OCI-LY7 (cell line): ENCODE measurements around the gene WDFY2. TPM values are rescaled to one million over a fixed set of nuclear protein-coding genes. Genes with fewer than 3 reads are reported as not detected.

ENCODE experiments used
- BruUV-seq: library from RNA; stranded (reverse); fragments of 400-500 nt; replicated peaks from 2 replicates; lab custom pipeline; 2021; lab: Mats Ljungman, UMichigan
- CTCF ChIA-PET: fragments of 300-600 bp; sonication (Branson Sonifier 250); formaldehyde crosslinking; loops from one replicate; lab custom pipeline; 2022; ENCODE audit warnings: antibody characterized with exemption; ENCODE audit not compliant: unreplicated experiment; lab: Charles Lee
- POLR2A ChIA-PET: fragments of 300-600 bp; sonication (Branson Sonifier 250); formaldehyde crosslinking; loops from one replicate; lab custom pipeline; 2022; ENCODE audit warnings: antibody characterized with exemption; lab: Charles Lee
- DNase-seq: peaks from one replicate; pipeline ENCODE4 v3.0.0-alpha.2; 2015; ENCODE audit warnings: low spot score
- H2AFZ ChIP-seq: fragments of 200-600 bp; sonication (generic), shearing (Covaris generic); 2 replicates; pipeline ENCODE4 v1.6.1; 2014; ENCODE audit warnings: mild to moderate bottlenecking, antibody characterized with exemption, low read length, moderate library complexity
- H3K27ac ChIP-seq: fragments of 200-600 bp; sonication (generic); 2 replicates; pipeline ENCODE4 v1.5.1; 2014; ENCODE audit warnings: mixed run types, low read depth, mild to moderate bottlenecking, moderate library complexity, low read length, inconsistent platforms; ENCODE audit not compliant: poor library complexity, severe bottlenecking
- H3K36me3 ChIP-seq: fragments of 200-600 bp; sonication (generic); 2 replicates; pipeline ENCODE4 v1.6.1; 2014; ENCODE audit warnings: mild to moderate bottlenecking, antibody characterized with exemption, low read length, moderate library complexity, mixed read lengths; ENCODE audit not compliant: insufficient read depth
- H3K4me1 ChIP-seq: fragments of 200-600 bp; sonication (generic); 2 replicates; pipeline ENCODE4 v1.5.1; 2014; ENCODE audit warnings: mild to moderate bottlenecking, low read length; ENCODE audit not compliant: insufficient read depth, poor library complexity, severe bottlenecking
- H3K4me2 ChIP-seq: fragments of 200-600 bp; sonication (generic); 2 replicates; pipeline ENCODE4 v1.6.1; 2014; ENCODE audit warnings: mild to moderate bottlenecking, low read length
- H3K4me3 ChIP-seq: fragments of 200-600 bp; sonication (generic); 2 replicates; pipeline ENCODE4 v1.5.1; 2014; ENCODE audit warnings: mild to moderate bottlenecking, low read depth, low read length; ENCODE audit not compliant: poor library complexity, severe bottlenecking
- H3K79me2 ChIP-seq: fragments of 200-600 bp; sonication (generic); 2 replicates; pipeline ENCODE4 v1.6.1; 2016; ENCODE audit warnings: low read depth, mild to moderate bottlenecking, low read length, moderate library complexity, mixed read lengths; ENCODE audit not compliant: insufficient read depth
- H3K9me2 ChIP-seq: fragments of 200-600 bp; sonication (generic); 2 replicates; pipeline ENCODE4 v1.6.1; 2016; ENCODE audit warnings: mild to moderate bottlenecking, low read length, mixed read lengths; ENCODE audit not compliant: insufficient read depth
- H3K9me3 ChIP-seq: fragments of 200-600 bp; sonication (generic); 2 replicates; pipeline ENCODE4 v1.6.1; 2014; ENCODE audit warnings: mild to moderate bottlenecking, mixed run types, low read length, mixed read lengths
- H4K20me1 ChIP-seq: fragments of 200-600 bp; sonication (generic); 2 replicates; pipeline ENCODE4 v1.6.1; 2014; ENCODE audit warnings: mild to moderate bottlenecking, antibody characterized with exemption, low read length, moderate library complexity, mixed read lengths; ENCODE audit not compliant: insufficient read depth
- EZH2phosphoT487 ChIP-seq: fragments of 200-600 bp; sonication (generic); IDR thresholded peaks from 2 replicates; pipeline ENCODE4 v1.6.1; 2018; ENCODE audit warnings: low read depth, borderline replicate concordance, mild to moderate bottlenecking, mixed run types, antibody characterized with exemption, low read length, moderate library complexity, mixed read lengths
- intact Hi-C: fragments of 100-400 bp; cut with micrococcal nuclease; formaldehyde crosslinking; loops from one replicate; pipeline ENCODE4 v1.10.0; 2022; ENCODE audit not compliant: unreplicated experiment
- total RNA-seq, 2 experiments: library from RNA; depleted of rRNA in 1 of 2; stranded (reverse); fragments of >200 nt in 1 of 2; shearing (Covaris generic) in 1 of 2; gene quantifications; 2 replicates each; pipeline ENCODE4 v1.2.3, GENCODE V29; 2014 to 2022
- TF ChIP-seq, protein P1 (sequence below): fragments of 200-600 bp; sonication (generic); conservative IDR thresholded peaks from 2 replicates; pipeline ENCODE4 v1.5.1; 2014; ENCODE audit warnings: mild to moderate bottlenecking, antibody characterized with exemption, low read length, moderate library complexity, mixed read lengths

The WDFY2 gene
- total RNA-seq, 2 experiments from 2014 or later = 6.4 to 18.1 TPM

DNA sequence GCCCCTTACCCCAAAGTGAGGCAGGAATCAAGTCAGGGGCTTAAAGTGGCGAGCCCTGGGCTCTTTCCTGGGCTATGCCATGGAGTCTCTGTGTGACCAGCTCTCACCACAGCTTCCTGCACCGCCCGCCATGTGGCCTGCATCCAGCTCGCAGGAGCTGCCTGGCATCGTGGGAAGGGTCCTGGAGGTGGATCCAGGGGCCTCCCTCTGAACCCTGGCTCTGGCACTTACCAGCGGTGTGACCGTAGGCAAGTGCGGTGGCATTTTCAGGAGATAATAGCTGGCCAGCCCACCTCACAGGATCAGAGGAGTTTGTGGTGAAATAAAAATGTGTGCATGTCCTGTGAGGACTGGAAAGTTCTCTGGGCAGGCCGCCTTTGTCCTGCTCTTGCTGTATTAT is 193.7 kb downstream of the WDFY2 start:
- Histone ChIP-seq H3K9me2 (no peaks in the 10 kb centered on the region), H3K9me3 (no peaks in the 10 kb centered on the region), H3K4me2 (no peak overlapping the region), H3K4me1 (peaks cover 11% of the 10 kb centered on the region), H2AFZ (no peak overlapping the region), H3K79me2 (no peaks in the 10 kb centered on the region), H3K36me3 (no peaks in the 10 kb centered on the region), H4K20me1 (no peaks in the 10 kb centered on the region), H3K4me3 (no peak overlapping the region), H3K27ac (no peak overlapping the region)
- POLR2A ChIA-PET = no interaction called here
- TF ChIP-seq, protein P1, sequence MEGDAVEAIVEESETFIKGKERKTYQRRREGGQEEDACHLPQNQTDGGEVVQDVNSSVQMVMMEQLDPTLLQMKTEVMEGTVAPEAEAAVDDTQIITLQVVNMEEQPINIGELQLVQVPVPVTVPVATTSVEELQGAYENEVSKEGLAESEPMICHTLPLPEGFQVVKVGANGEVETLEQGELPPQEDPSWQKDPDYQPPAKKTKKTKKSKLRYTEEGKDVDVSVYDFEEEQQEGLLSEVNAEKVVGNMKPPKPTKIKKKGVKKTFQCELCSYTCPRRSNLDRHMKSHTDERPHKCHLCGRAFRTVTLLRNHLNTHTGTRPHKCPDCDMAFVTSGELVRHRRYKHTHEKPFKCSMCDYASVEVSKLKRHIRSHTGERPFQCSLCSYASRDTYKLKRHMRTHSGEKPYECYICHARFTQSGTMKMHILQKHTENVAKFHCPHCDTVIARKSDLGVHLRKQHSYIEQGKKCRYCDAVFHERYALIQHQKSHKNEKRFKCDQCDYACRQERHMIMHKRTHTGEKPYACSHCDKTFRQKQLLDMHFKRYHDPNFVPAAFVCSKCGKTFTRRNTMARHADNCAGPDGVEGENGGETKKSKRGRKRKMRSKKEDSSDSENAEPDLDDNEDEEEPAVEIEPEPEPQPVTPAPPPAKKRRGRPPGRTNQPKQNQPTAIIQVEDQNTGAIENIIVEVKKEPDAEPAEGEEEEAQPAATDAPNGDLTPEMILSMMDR = no peak
- TF ChIP-seq EZH2phosphoT487 = no peak
- intact Hi-C loops = no loop called here
- no TSS peak for BruUV-seq
- no peak for DNase-seq
- CTCF ChIA-PET = no interaction called here

DNA sequence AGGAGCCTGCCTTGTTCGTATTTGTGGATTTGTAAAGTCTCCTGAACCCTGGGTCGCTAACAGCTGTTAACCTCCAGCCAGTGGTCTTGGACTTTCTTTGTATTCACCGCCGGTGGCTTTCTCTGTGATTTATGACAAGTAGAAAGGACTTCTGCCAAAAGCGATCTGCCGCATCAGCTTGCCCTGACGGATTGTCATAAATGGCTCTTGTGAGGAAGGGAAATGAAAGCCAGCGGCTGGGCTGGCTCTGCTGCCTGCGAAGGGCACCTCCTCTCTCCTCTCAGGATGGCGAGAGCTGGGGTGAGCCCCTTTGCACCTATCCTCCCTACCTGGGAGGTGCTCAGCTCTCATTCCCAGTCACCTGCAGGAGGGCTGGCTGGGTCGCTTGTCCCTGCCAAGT is 194.1 kb downstream of the WDFY2 start:
- POLR2A ChIA-PET = no interaction called here
- H3K4me2 ChIP-seq = no peak overlapping the region
- CTCF ChIA-PET = no interaction called here
- BruUV-seq = no TSS peak
- H3K79me2 ChIP-seq = no peaks in the 10 kb centered on the region
- H3K9me2 ChIP-seq = no peaks in the 10 kb centered on the region
- no peak for TF ChIP-seq EZH2phosphoT487
- TF ChIP-seq, protein P1 = no peak
- intact Hi-C loops = no loop called here
- H3K9me3 ChIP-seq = no peaks in the 10 kb centered on the region
- H2AFZ ChIP-seq = no peak overlapping the region
- H3K4me1 ChIP-seq = peaks cover 11% of the 10 kb centered on the region
- no peaks in the 10 kb centered on the region for H3K36me3 ChIP-seq
- H3K4me3 ChIP-seq = no peak overlapping the region
- H3K27ac ChIP-seq = no peak overlapping the region
- no peak for DNase-seq
- H4K20me1 ChIP-seq = no peaks in the 10 kb centered on the region

DNA sequence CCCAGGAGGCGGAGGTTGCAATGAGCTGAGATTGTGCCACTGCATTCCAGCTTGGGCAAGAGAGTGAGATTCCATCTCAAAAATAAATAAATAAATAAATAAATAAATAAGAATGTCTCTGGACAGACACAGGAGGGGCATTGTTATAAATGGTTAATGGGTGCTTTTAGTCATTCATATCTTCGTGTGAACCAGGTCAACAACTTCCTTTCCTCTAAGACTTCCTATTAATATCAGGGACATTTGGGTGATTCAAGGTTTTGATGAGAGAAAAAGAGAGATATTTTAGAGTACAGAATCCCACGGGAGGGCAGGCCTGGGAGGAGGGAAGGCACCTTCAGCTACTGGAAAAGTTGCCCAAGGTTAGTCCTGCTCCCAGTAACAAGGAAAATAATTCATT is 195.8 kb downstream of the WDFY2 start:
- POLR2A ChIA-PET = interaction anchor here (0.6 kb wide), 1 partner anchor 593 kb away, joined by 3 read pairs; no protein-coding TSS in a partner anchor
- no peaks in the 10 kb centered on the region for H4K20me1 ChIP-seq
- BruUV-seq = no TSS peak
- no peak for DNase-seq
- H3K9me3 ChIP-seq = no peaks in the 10 kb centered on the region
- peaks cover 11% of the 10 kb centered on the region for H3K4me1 ChIP-seq
- TF ChIP-seq EZH2phosphoT487 = no peak
- TF ChIP-seq, protein P1 = no peak
- H3K9me2 ChIP-seq = no peaks in the 10 kb centered on the region
- CTCF ChIA-PET = no interaction called here
- H2AFZ ChIP-seq = no peak overlapping the region
- H3K79me2 ChIP-seq = no peaks in the 10 kb centered on the region
- no peak overlapping the region for H3K4me3 ChIP-seq
- H3K36me3 ChIP-seq = no peaks in the 10 kb centered on the region
- H3K27ac ChIP-seq = no peak overlapping the region
- no peak overlapping the region for H3K4me2 ChIP-seq
- intact Hi-C loops = no loop called here
